ENCODE results near the gene MORC2. TPM values are rescaled to one million over a fixed set of nuclear protein-coding genes. Genes with fewer than 3 reads are reported as not detected.

The MORC2 gene
- total and polyA plus RNA-seq, 2 experiments from 2014 or later = 19.4 to 30.3 TPM

- TF ChIP-seq, protein P1, sequence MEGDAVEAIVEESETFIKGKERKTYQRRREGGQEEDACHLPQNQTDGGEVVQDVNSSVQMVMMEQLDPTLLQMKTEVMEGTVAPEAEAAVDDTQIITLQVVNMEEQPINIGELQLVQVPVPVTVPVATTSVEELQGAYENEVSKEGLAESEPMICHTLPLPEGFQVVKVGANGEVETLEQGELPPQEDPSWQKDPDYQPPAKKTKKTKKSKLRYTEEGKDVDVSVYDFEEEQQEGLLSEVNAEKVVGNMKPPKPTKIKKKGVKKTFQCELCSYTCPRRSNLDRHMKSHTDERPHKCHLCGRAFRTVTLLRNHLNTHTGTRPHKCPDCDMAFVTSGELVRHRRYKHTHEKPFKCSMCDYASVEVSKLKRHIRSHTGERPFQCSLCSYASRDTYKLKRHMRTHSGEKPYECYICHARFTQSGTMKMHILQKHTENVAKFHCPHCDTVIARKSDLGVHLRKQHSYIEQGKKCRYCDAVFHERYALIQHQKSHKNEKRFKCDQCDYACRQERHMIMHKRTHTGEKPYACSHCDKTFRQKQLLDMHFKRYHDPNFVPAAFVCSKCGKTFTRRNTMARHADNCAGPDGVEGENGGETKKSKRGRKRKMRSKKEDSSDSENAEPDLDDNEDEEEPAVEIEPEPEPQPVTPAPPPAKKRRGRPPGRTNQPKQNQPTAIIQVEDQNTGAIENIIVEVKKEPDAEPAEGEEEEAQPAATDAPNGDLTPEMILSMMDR (IDR thresholded peaks at IDR 0.05; ENCODE audit: low read depth, low read length) = no peak
- no peak overlapping the region for H3K4me3 ChIP-seq
- H3K27me3 ChIP-seq = no peaks in the 10 kb centered on the region
- H3K27ac ChIP-seq = no peak overlapping the region
- H3K4me1 ChIP-seq (ENCODE audit: low read depth) = peaks cover 8% of the 10 kb centered on the region
- DNase-seq (ENCODE audit: low read depth in 1 of 2, low spot score in 1 of 2) = no peak
- H3K9me3 ChIP-seq (ENCODE audit: low read depth) = no peaks in the 10 kb centered on the region
- H3K36me3 ChIP-seq = peaks cover 58% of the 10 kb centered on the region
Measured at GRCh38 chr22:30949934-30950660, 18.5 kb downstream of the MORC2 start.

GRCh38 chr22:30948930-30949342 is 19.6 kb downstream of the MORC2 start:
- Histone ChIP-seq H3K4me3 (no peak overlapping the region), H3K27ac (no peak overlapping the region), H3K36me3 (peaks cover 65% of the 10 kb centered on the region), H3K4me1 (ENCODE audit: low read depth) (peaks cover 8% of the 10 kb centered on the region), H3K9me3 (ENCODE audit: low read depth) (no peaks in the 10 kb centered on the region), H3K27me3 (no peaks in the 10 kb centered on the region)
- no peak for DNase-seq (ENCODE audit: low read depth in 1 of 2, low spot score in 1 of 2)
- TF ChIP-seq, protein P1 (IDR thresholded peaks at IDR 0.05; ENCODE audit: low read depth, low read length) = no peak

DNA sequence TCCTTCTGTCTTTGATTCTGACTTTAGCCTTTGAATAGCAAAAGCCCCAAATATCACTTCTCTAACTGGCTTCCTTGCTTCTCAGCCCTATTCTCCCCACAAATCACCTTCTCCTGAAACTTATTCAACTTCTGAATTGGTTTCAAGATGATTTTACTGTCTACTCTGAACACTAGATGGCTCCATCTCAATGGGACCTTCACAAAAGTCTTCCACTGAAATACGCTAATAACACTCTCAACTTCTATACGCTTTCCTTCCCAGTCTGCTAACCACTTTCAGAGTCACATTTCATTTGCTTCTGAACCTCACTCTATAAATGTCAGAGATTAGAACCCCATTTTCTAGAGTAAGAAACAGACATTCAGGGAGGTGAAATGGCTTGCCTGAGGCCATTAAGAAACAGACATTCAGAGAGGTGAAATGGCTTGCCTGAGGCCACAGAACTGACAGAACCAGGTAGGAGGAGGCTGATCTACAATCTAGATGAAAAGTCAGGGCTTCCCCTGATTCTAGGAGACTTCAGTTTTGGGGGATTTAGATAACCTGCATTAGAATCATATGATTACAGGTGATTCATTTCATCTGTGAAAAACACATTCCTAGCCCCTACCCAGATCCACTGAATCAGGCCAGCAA is 20.6 kb downstream of the MORC2 start:
- peaks cover 71% of the 10 kb centered on the region for H3K36me3 ChIP-seq
- H3K4me3 ChIP-seq = no peak overlapping the region
- TF ChIP-seq, protein P1 (IDR thresholded peaks at IDR 0.05; ENCODE audit: low read depth, low read length) = peak; percentile 58
- no peak overlapping the region for H3K27ac ChIP-seq
- no peaks in the 10 kb centered on the region for H3K27me3 ChIP-seq
- DNase-seq (ENCODE audit: low read depth in 1 of 2, low spot score in 1 of 2) = peak; percentile 56 to 78
- H3K4me1 ChIP-seq (ENCODE audit: low read depth) = peaks cover 8% of the 10 kb centered on the region
- H3K9me3 ChIP-seq (ENCODE audit: low read depth) = no peaks in the 10 kb centered on the region

DNA sequence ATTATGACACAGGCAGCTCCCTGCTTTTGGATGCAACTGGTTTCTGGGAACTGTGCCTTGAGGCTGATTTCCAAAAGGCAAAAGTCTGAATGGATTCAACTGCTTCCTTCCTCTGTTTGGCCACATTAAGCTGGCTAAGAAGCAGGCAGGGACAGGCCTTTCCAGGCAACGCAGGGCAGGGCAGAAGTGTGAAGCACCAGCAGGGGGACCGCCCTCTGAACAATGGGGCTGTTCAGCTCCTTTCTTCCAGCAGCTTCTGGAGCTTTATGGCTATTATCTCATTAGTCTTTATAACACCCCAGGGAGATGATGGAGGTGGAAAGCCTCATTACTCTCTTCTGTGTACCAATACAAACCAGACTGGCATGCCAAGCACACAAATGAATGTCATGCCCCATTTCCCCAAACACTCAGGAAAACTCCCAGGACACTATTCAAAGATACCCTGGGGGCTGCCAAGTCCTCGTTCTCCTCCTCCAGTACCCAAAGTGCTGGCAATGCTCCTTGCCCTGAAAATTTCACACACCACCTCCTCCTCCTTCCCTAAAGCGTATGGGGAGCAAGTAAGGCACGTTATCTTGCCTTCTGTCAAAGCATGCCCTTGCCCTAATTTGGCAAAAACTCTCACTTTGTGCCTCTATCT is 21.3 kb downstream of the MORC2 start:
- Histone ChIP-seq H3K4me3 (no peak overlapping the region), H3K27ac (no peak overlapping the region), H3K9me3 (ENCODE audit: low read depth) (no peaks in the 10 kb centered on the region), H3K27me3 (no peaks in the 10 kb centered on the region), H3K36me3 (peaks cover 72% of the 10 kb centered on the region), H3K4me1 (ENCODE audit: low read depth) (peaks cover 8% of the 10 kb centered on the region)
- no peak for DNase-seq (ENCODE audit: low read depth in 1 of 2, low spot score in 1 of 2)
- TF ChIP-seq, protein P1 (IDR thresholded peaks at IDR 0.05; ENCODE audit: low read depth, low read length) = no peak

DNA sequence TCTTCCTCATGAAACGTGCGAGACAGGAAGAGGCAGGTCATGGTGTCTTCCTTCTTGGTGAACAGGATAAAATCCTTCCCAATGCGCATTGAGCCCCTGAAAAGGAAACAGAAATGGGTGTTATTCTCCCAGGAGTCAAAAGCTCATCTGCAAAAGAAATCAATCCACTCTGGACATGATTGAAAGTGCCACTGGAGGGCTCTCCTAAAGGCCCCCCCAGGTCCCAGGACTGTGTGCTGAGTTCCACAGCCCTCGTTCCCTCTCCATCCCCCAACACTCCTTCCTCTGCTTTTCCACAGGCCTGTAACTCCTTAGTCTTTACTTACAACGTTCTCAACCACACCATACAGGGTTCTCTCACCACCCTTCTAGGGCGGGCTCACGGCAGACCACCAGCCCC is 22.2 kb downstream of the MORC2 start:
- Histone ChIP-seq H3K36me3 (peaks cover 81% of the 10 kb centered on the region), H3K9me3 (ENCODE audit: low read depth) (no peaks in the 10 kb centered on the region), H3K27ac (peak overlapping the region; percentile 4), H3K27me3 (no peaks in the 10 kb centered on the region), H3K4me1 (ENCODE audit: low read depth) (peaks cover 8% of the 10 kb centered on the region), H3K4me3 (no peak overlapping the region)
- DNase-seq (ENCODE audit: low read depth in 1 of 2, low spot score in 1 of 2) = no peak
- TF ChIP-seq, protein P1 (IDR thresholded peaks at IDR 0.05; ENCODE audit: low read depth, low read length) = no peak

Data from cardiac muscle cell (in vitro differentiated cells and primary cell).